ENCODE results near the gene TNKS2.

DNA sequence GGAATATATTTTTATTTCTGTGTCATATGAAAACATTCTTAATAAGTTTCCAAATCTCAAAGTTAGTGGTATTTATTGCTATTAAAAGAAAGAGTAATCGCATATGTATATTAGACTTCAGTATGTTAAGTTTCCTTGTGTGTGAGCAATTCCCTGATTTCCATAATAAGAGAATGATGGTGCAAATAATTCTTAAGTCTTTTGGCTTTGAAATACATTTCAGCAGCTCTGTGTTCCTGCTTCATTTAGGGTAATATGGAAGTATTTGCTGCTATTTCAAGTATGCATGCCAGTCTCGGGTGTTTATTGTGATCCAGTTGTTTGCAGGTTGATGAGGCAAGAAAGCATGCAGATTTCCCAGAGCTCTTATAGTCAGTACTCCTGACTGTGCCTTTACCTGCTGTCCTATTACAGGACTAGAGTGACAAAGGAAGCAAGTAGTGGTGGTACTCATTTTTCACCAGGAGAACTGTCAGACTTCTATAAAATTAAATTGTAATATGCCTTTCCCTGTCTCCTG is 67.4 kb downstream of the TNKS2 start:
- TF ChIP-seq, protein P1, sequence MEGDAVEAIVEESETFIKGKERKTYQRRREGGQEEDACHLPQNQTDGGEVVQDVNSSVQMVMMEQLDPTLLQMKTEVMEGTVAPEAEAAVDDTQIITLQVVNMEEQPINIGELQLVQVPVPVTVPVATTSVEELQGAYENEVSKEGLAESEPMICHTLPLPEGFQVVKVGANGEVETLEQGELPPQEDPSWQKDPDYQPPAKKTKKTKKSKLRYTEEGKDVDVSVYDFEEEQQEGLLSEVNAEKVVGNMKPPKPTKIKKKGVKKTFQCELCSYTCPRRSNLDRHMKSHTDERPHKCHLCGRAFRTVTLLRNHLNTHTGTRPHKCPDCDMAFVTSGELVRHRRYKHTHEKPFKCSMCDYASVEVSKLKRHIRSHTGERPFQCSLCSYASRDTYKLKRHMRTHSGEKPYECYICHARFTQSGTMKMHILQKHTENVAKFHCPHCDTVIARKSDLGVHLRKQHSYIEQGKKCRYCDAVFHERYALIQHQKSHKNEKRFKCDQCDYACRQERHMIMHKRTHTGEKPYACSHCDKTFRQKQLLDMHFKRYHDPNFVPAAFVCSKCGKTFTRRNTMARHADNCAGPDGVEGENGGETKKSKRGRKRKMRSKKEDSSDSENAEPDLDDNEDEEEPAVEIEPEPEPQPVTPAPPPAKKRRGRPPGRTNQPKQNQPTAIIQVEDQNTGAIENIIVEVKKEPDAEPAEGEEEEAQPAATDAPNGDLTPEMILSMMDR (IDR thresholded peaks at IDR 0.05 in 8 of 11, conservative IDR thresholded peaks at IDR 0.05 in 3 of 11), result no peak
- TF ChIP-seq POLR2AphosphoS5 (IDR thresholded peaks at IDR 0.05) (no peak), POLR2A (IDR thresholded peaks at IDR 0.05) (no peak)
